Stimulated activated CD8-positive, alpha-beta memory T cell treated with anti-CD3 and anti-CD28 coated beads, Interleukin-15, amount 100 ng/mL, for 48 hours (primary cell): Measurements from ENCODE around the gene ADH6.
"Not testable (repeated sequence)": the region's sequence is repeated elsewhere in the genome, so short reads cannot be mapped to it uniquely, and the experiment has no call there.

Experiments
- DNase-seq, 2 donors: peaks; one replicate each; pipeline ENCODE4 v3.0.0-alpha.2; 2020; ENCODE audit warnings: low read depth in 2 of 2

Gene ADH6

GRCh38 chr4:99219072-99219471, at the start of gene ADH6:
Gene ADH6, minus strand, starts transcription at chr4:99219246. Its CDS starts 94 bp downstream, at chr4:99219152.
- no peak for DNase-seq

GRCh38 chr4:99264927-99265326, 45.9 kb upstream of the ADH6 start:
- no peak for DNase-seq

- DNase-seq: no peak
These were observed 33.7 kb upstream of the ADH6 start for GRCh38 chr4:99252746-99253145.

GRCh38 chr4:99248714-99249113, 29.7 kb upstream of the ADH6 start:
- no peak for DNase-seq

GRCh38 chr4:99235955-99236354, 16.9 kb upstream of the ADH6 start:
- DNase-seq: no peak

- no peak for DNase-seq
These were observed 15.4 kb upstream of the ADH6 start for GRCh38 chr4:99234331-99235010.

GRCh38 chr4:99233397-99233796, 14.4 kb upstream of the ADH6 start:
- not testable (repeated sequence) for DNase-seq

- not testable (repeated sequence) for DNase-seq
These were observed 9.7 kb upstream of the ADH6 start for GRCh38 chr4:99228706-99229105.

GRCh38 chr4:99227646-99228045, 8.6 kb upstream of the ADH6 start:
- not testable (repeated sequence) for DNase-seq

- DNase-seq: no peak
These were observed 2.9 kb upstream of the ADH6 start for GRCh38 chr4:99221980-99222379.

GRCh38 chr4:99219479-99219878, 433 bp upstream of the ADH6 start:
- no peak for DNase-seq

- DNase-seq: no peak
These were observed 3.5 kb downstream of the ADH6 start for GRCh38 chr4:99215521-99215920.

- DNase-seq: no peak
These were observed 8.3 kb downstream of the ADH6 start for GRCh38 chr4:99210789-99211188.

GRCh38 chr4:99209671-99210070, 9.4 kb downstream of the ADH6 start:
- DNase-seq: no peak

GRCh38 chr4:99208719-99209075, 10.3 kb downstream of the ADH6 start:
- DNase-seq: no peak

GRCh38 chr4:99207911-99208718, 10.9 kb downstream of the ADH6 start:
- no peak for DNase-seq

GRCh38 chr4:99207069-99207743, 11.8 kb downstream of the ADH6 start:
- no peak for DNase-seq

GRCh38 chr4:99205153-99205979, 13.7 kb downstream of the ADH6 start:
- DNase-seq: no peak

GRCh38 chr4:99202536-99202935, 16.5 kb downstream of the ADH6 start:
- DNase-seq: no peak

GRCh38 chr4:99202094-99202493, 17.0 kb downstream of the ADH6 start:
- no peak for DNase-seq

GRCh38 chr4:99201690-99202089, 17.4 kb downstream of the ADH6 start:
- DNase-seq: no peak

GRCh38 chr4:99200138-99200537, 18.9 kb downstream of the ADH6 start:
- no peak for DNase-seq
